Kidney capillary endothelial cell (primary cell): ENCODE results near the gene B3GNT2.
"Not testable (repeated sequence)": the region's sequence is repeated elsewhere in the genome, so short reads cannot be mapped to it uniquely, and the experiment has no call there.

Source experiments
- DNase-seq: peaks from one replicate; pipeline ENCODE4 v3.0.0-alpha.2; 2018; ENCODE audit warnings: low spot score

The B3GNT2 gene

DNA sequence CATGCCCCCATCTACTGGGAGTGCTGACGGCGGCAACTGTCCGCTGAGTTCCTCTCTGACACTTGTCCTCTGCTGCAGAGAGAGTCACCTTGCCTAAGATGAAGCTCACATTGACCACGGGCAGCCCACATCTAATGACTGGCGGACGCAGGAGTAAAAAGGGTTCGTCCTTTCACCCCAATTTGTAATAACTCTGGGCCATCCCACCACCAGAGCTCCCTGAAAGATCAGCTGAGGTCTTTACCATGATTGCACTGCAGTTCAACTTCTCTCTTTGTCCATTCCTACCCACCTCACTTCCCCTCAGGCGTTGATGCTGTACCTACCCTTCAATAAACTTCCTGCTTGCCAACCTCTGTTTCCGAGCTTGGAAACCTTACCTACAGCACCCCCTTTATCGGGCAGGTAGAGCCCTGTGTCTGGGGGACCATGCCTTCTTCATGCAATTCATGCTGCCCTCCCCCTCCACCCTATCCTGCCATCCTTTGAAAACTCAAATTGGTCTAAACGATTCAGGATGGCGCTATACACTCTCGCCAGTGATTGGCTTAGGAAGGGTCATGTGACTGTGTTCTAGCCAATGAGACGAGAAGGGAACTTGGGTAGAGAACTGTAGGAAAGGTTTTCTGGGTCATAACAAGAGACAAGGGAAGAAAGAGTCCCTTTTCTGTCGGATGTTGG lies 10.3 kb upstream of the B3GNT2 start:
- DNase-seq: no peak

GRCh38 chr2:62186156-62186905 lies 9.6 kb upstream of the B3GNT2 start:
- no peak for DNase-seq

DNA sequence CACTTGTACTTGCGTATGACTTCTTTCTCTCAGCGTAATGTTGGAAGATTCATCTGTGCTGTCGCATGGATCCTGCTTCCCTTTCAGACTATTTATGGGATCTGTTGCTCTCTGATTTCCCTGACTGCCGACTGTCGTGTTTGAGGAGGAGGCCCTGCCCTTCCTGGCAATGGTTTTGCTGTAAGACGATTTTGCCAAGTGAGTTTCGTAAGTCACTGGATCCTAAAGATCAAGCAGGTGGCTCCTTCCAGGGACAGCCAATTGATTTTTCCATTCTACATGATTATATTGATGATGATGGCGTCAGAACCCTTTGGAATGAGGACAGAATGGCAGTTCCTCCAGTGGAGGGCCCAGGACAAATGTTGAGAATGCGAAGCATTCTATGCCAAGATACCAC lies 8.7 kb upstream of the B3GNT2 start:
- DNase-seq: no peak

DNA sequence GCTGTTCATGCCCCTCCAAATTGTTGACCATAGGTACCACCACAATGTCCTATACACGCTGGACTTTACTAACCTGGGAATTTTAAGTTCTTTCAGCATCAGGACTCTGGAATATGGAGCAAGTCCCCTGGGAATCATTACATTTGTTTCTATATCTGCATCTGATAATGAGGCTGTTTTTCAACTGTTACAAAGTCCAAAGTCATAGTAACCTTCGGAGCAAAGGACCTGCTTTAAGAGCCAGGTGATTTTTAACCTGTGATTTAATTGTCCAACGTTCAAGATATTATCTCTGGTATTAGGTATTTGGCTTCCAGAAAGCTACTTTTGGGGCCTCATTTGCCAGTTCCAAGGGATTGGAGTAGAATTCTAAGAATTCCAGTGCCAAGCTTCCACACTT lies 7.5 kb upstream of the B3GNT2 start:
- no peak for DNase-seq

GRCh38 chr2:62189196-62189595 lies 6.7 kb upstream of the B3GNT2 start:
- DNase-seq: no peak

GRCh38 chr2:62192811-62193210 lies 3.1 kb upstream of the B3GNT2 start:
- no peak for DNase-seq

- DNase-seq: no peak
Observed at GRCh38 chr2:62194558-62195420, 1.1 kb upstream of the B3GNT2 start.

DNA sequence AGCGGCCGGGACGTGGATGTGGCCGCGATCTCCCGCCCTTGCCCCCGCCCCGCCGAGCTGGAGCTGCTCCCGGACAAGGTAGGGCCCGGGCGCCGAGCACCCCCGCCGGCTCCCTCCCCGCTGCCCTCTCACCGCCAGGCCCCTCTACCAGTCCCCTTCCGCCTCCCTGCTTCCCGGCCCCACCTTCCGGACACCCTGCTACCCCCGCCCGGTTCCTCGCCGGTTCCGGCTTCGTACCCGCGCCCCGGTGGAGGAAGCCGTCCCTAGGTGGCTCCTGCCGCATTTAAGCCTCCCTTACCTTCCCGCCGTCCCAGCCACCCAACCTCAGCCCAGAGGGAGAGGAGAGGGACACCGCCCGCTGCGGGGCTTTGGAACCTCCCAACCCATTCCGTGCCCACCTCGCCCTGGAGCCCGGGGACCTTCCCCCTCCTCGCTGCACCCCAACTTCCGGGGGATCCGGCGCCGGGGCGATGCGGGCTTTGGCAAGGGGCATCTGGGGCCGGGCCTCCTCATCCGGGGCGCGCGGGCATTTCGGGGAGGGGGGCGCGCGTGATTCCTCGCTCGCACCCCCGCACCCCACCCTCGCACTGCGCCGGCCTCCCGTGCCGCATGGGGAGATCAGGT lies 475 bp downstream of the B3GNT2 start:
- no peak for DNase-seq

GRCh38 chr2:62197011-62197924 lies 1.4 kb downstream of the B3GNT2 start:
- DNase-seq: no peak

GRCh38 chr2:62197925-62198633 lies 2.2 kb downstream of the B3GNT2 start:
- DNase-seq: no peak

DNA sequence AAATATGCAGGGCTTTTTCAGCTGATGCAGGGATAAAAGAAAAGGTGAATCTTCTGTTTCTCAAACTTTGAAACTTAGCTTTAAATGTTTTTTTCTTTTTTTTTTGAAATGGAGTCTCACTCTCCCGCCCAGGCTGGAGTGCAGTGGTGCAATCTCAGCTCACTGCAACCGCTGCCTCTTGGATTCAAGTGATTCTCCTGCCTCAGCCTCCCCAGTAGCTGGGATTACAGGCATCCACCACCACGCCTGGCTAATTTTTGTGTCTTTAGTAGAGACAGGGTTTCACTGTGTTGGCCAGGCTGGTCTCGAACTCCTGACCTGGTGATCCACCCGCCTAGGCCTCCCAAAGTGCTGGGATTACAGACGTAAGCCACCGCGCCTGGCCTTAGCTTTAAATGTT lies 2.9 kb downstream of the B3GNT2 start:
- DNase-seq: not testable (repeated sequence)

- DNase-seq: no peak
Observed at GRCh38 chr2:62199392-62200125, 3.6 kb downstream of the B3GNT2 start.

- no peak for DNase-seq
Observed at GRCh38 chr2:62200291-62200841, 4.5 kb downstream of the B3GNT2 start.

DNA sequence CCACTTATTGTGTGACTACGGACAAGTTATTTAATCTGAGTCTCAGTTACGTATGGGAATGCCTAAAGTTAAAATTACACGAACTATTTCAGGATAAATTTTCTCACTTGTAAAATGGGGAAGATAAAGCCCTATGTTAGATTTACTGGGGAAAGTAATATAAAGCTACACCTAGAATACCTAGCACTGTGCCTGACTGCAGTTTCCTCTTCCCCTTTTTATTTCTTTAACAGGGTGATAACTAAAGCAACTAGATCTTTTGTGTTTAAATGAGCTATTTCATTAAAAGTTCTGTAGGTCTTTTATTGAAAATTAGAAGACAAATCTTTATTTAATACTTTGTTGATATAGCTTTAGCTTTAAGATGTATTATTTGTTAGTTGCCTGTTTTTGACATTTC lies 5.0 kb downstream of the B3GNT2 start:
- DNase-seq: no peak

DNA sequence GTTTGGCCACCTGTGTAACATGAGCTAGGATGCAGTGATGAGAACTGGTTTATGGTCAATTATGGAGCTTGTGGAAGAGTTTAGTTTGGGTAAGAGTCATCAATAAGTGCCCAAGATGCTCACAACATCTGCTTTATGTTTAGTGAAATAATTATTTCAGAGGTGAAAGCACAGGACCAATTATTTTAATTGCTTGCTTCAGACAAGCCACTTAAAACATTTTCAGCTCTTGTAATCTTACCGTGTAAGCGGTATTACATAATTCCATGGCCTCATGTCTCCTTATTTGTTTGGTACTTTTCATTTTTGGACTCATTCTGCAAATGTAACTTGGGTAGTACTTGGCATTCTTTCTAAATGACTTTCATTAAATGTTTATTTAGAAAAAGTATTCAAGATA lies 5.4 kb downstream of the B3GNT2 start:
- DNase-seq: no peak

DNA sequence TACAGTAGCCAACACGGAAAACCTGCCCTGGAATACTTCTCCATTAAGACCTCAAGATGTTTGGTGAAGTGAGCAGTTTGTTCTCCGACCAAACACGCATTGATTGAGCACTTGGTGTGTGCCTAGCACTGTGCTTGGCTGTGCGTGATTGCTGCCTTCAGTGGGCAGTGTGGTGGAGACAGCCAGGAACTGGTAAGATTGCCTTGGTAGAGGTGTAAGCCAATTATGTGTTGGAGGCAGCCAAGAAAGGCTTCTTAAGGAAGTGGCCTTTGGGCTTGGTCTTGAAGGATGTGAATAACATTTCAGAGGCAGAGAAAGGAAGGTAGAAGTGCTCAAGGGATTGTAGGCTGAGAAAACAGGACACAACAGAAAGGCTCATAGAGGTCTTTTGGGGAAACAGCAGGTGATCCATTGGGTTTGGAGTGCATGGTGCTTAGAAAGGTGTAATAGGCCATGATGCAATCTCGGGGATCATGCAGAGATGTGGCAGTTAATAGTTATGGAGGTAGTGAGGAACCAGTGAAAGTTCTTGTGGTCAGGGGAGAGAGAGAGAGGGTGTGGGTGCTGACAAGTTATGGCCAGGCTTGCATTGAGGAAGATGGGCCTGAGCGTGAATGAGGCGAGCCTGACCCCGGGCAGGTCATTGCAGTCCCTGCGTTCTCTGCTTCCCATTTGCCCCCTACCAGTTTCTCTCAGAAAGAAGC lies 6.3 kb downstream of the B3GNT2 start:
- DNase-seq: no peak

DNA sequence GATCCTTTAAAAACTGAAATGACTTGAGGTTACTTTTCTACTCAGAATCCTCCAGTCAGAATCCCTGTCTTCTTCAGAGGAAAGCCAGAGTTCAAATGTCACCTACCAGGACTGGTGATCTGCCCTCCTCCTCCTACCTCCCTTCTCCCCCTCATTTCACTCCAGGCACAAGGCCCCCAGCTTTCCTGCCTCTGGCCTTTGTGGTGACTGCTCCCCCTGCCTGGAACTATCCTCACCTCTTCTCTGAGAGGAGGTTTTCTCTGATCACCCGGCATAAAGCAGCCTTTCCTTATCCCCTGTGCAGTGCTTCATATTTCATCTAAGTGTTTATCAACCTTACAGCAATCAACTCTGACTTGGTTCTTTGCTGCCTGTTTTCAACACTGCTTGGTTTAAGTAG lies 6.8 kb downstream of the B3GNT2 start:
- no peak for DNase-seq

DNA sequence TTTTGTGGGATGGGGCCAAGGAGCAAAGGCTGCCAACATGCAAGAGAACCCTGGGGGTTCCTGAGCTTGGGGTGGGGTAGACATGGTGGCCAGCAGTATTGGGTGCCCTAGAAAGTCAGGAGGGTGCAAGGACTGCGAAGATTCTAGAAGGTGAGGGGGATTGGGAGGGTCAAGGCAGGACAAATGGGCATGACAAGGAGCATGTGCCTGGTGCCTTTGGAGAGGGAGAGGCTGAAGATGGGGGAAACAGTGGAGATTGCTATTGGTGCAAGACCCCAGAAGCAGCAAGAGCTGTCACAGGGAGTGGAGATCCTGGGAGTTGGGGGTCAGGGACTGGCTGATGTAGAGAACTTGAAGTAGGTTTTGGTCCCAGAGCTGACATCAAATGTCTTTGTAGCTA lies 7.5 kb downstream of the B3GNT2 start:
- no peak for DNase-seq

DNA sequence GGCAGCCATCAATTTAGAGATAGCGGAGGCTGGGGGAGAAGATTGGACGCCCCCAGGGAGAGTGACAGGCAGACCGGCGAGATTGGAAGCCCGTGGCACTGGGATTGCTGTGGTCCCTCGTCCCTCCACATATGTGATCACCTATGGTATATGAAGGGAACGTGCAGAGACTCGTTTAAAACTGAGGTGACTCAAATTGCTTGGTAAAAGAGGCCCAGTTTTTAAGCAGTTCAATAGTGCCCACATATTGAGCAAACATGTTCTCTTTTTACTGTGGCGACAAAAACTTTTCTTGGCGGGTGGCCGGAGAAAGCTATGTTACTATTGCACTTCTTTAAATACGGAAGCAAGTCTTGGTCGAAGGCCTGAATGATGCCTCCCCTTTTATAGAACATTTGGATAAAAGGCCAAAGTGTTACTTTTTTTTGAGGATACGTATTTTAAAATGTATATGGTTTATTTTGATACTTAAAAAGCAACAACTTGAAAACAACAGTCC lies 9.1 kb downstream of the B3GNT2 start:
- DNase-seq: no peak
